HCT116 (cell line): ENCODE measurements around the gene ZNF776. TPM values are rescaled to one million over a fixed set of nuclear protein-coding genes. Genes with fewer than 3 reads are reported as not detected.

Experiments
- ATAC-seq: fragments of 200-7000 bp; cut with Tn5 transposase; 2 replicates; pipeline ENCODE4 v1.9.1; 2020; ENCODE audit warnings: mild to moderate bottlenecking, moderate library complexity
- BruUV-seq: library from RNA; stranded (reverse); fragments of 400-500 nt; replicated peaks from 2 replicates; lab custom pipeline; 2021; lab: Mats Ljungman, UMichigan
- CTCF ChIA-PET: fragments of 300-600 bp; sonication (Branson Sonifier 250); formaldehyde crosslinking; loops from one replicate; lab custom pipeline; 2021; ENCODE audit warnings: antibody characterized with exemption; lab: Charles Lee
- POLR2A ChIA-PET: fragments of 300-600, 350-600 bp; sonication (Branson Sonifier 250); formaldehyde crosslinking; loops from one replicate; lab custom pipeline; 2021; ENCODE audit warnings: antibody characterized with exemption; lab: Charles Lee
- RAD21 ChIA-PET, 2 experiments: fragments of 300-600 bp; sonication (Branson Sonifier 250); formaldehyde crosslinking; loops; one replicate each; lab custom pipeline; 2023; ENCODE audit warnings: low total read pairs in 2 of 2; ENCODE audit not compliant: uncharacterized antibody in 2 of 2, unreplicated experiment in 2 of 2, low non-redundant PET in 1 of 2; lab: Charles Lee
- DNase-seq: peaks from one replicate; pipeline ENCODE4 v3.0.0-alpha.2; 2010; ENCODE audit warnings: low read depth, low spot score
- H2AFZ ChIP-seq: fragments of 200-600 bp; shearing (Covaris generic), sonication (generic); 2 replicates; pipeline ENCODE4 v1.6.1; 2017; ENCODE audit warnings: low read depth, mixed run types, mixed read lengths, antibody characterized with exemption, low read length; ENCODE audit not compliant: poor library complexity, severe bottlenecking
- H3K27ac ChIP-seq: 2 replicates; pipeline ENCODE4 v1.5.1; 2012; ENCODE audit warnings: low read depth, low read length
- H3K27me3 ChIP-seq: fragments of 200-600 bp; sonication (generic); 2 replicates; pipeline ENCODE4 v1.6.1; 2016; ENCODE audit warnings: mixed run types, low read length, mixed read lengths; ENCODE audit not compliant: insufficient read depth
- H3K36me3 ChIP-seq, 2 experiments: fragments of 200-500 bp in 1 of 2; fragments of 200-600 bp in 1 of 2; sonication (Bioruptor generic) in 1 of 2; sonication (generic) in 1 of 2; 2 replicates each; pipeline versions ENCODE4 v1.5.1 to v1.6.1; 2014 to 2016; ENCODE audit warnings: low read length in 2 of 2, inconsistent platforms in 1 of 2, mixed read lengths in 1 of 2, mixed run types in 1 of 2; ENCODE audit not compliant: insufficient read depth in 2 of 2, control insufficient read depth in 1 of 2
- H3K4me1 ChIP-seq, 2 experiments: fragments of 200-600 bp in 1 of 2; sonication (generic) in 1 of 2; 2 replicates each; pipeline versions ENCODE4 v1.5.1 to v1.6.1; 2012 to 2017; ENCODE audit warnings: low read length in 2 of 2, inconsistent platforms in 1 of 2, mild to moderate bottlenecking in 1 of 2, mixed read lengths in 1 of 2, mixed run types in 1 of 2, moderate library complexity in 1 of 2; ENCODE audit not compliant: insufficient read depth in 2 of 2, control insufficient read depth in 1 of 2
- H3K4me2 ChIP-seq: fragments of 200-600 bp; sonication (generic); 2 replicates; pipeline ENCODE4 v1.6.1; 2017; ENCODE audit warnings: mixed run types, low read length, mixed read lengths
- H3K4me3 ChIP-seq, 2 experiments: fragments of 200-600 bp in 1 of 2; sonication (generic) in 1 of 2; replicated peaks in 1 of 2; 2 replicates each; pipeline ENCODE4 v1.5.1; 2011 to 2016; ENCODE audit warnings: low read length in 2 of 2, control low read depth in 1 of 2, low read depth in 1 of 2, mild to moderate bottlenecking in 1 of 2, mixed read lengths in 1 of 2, mixed run types in 1 of 2
- H3K79me2 ChIP-seq: fragments of 200-600 bp; sonication (generic); 2 replicates; pipeline ENCODE4 v1.6.1; 2017; ENCODE audit warnings: mild to moderate bottlenecking, mixed run types, low read length, moderate library complexity, mixed read lengths; ENCODE audit not compliant: insufficient read depth
- H3K9ac ChIP-seq: fragments of 200-600 bp; sonication (generic); 2 replicates; pipeline ENCODE4 v1.6.1; 2016; ENCODE audit warnings: low read length, mixed read lengths
- H3K9me2 ChIP-seq: fragments of 200-600 bp; sonication (generic), shearing (Covaris generic); 2 replicates; pipeline ENCODE4 v1.6.1; 2017; ENCODE audit warnings: mixed run types, mild to moderate bottlenecking, moderate library complexity; ENCODE audit not compliant: insufficient read depth
- H3K9me3 ChIP-seq, 2 experiments: fragments of 200-500 bp in 1 of 2; fragments of 200-600 bp in 1 of 2; sonication (Bioruptor generic) in 1 of 2; sonication (generic) in 1 of 2; 2 replicates each; pipeline ENCODE4 v1.6.1; 2014 to 2017; ENCODE audit warnings: low read length in 2 of 2, mixed read lengths in 2 of 2, inconsistent platforms in 1 of 2, low read depth in 1 of 2, mild to moderate bottlenecking in 1 of 2, mixed run types in 1 of 2, moderate library complexity in 1 of 2; ENCODE audit not compliant: control insufficient read depth in 1 of 2, insufficient read depth in 1 of 2
- H4K20me1 ChIP-seq: fragments of 200-600 bp; sonication (generic), shearing (Covaris generic); 2 replicates; pipeline ENCODE4 v1.6.1; 2017; ENCODE audit warnings: mixed run types, mild to moderate bottlenecking, moderate library complexity; ENCODE audit not compliant: insufficient read depth
- CBX3 ChIP-seq: IDR thresholded peaks from 2 replicates; pipeline ENCODE4 v1.6.1; 2012; ENCODE audit warnings: low read depth
- CEBPB ChIP-seq: IDR thresholded peaks from 2 replicates; pipeline ENCODE4 v1.6.1; 2012; ENCODE audit warnings: low read depth
- EGR1 ChIP-seq: IDR thresholded peaks from 2 replicates; pipeline ENCODE4 v1.6.1; 2012; ENCODE audit warnings: low read depth
- EZH2 ChIP-seq: fragments of 200-600 bp; sonication (generic); IDR thresholded peaks from 2 replicates; pipeline ENCODE4 v1.6.1; 2017; ENCODE audit warnings: antibody characterized with exemption, mixed run types
- EZH2phosphoT487 ChIP-seq: fragments of 200-600 bp; IDR thresholded peaks from 2 replicates; pipeline ENCODE4 v1.6.1; 2018; ENCODE audit warnings: antibody characterized with exemption, borderline replicate concordance
- JUND ChIP-seq: IDR thresholded peaks from 2 replicates; pipeline ENCODE4 v1.6.1; 2012
- MAX ChIP-seq: IDR thresholded peaks from 2 replicates; pipeline ENCODE4 v1.6.1; 2012
- POLR2A ChIP-seq: IDR thresholded peaks from 2 replicates; pipeline ENCODE4 v1.7.0; 2011; ENCODE audit warnings: borderline replicate concordance; ENCODE audit not compliant: insufficient read depth, insufficient read length; ENCODE audit errors: extremely low read depth
- SIN3A ChIP-seq: IDR thresholded peaks from 2 replicates; pipeline ENCODE4 v1.6.1; 2012; ENCODE audit warnings: low read depth
- SP1 ChIP-seq: IDR thresholded peaks from 2 replicates; pipeline ENCODE4 v1.6.1; 2012; ENCODE audit warnings: low read depth
- TCF7L2 ChIP-seq: IDR thresholded peaks from 2 replicates; pipeline ENCODE4 v1.7.0; 2011; ENCODE audit warnings: borderline replicate concordance, inconsistent platforms; ENCODE audit not compliant: insufficient read depth, insufficient read length; ENCODE audit errors: extremely low read depth
- ZBTB33 ChIP-seq: IDR thresholded peaks from 2 replicates; pipeline ENCODE4 v1.6.1; 2011; ENCODE audit warnings: mild to moderate bottlenecking, low read length, moderate library complexity; ENCODE audit not compliant: insufficient replicate concordance; ENCODE audit errors: extremely low read depth
- ZFX ChIP-seq: fragments of 450-650 bp; IDR thresholded peaks from 2 replicates; pipeline ENCODE4 v1.6.1; 2017
- intact Hi-C: fragments of 100-400 bp; cut with micrococcal nuclease; formaldehyde crosslinking; loops from 2 replicates; pipeline ENCODE4 v1.10.0; 2022
- total RNA-seq: library from RNA; stranded (reverse); gene quantifications from one replicate; pipeline ENCODE4 v1.2.1, GENCODE V29; 2021; ENCODE audit not compliant: unreplicated experiment

ZNF776 gene
- total RNA-seq, 1 experiment from 2014 or later: 8.6 TPM

- Histone ChIP-seq H3K4me2 (no peak overlapping the region), H2AFZ (no peak overlapping the region), H3K27me3 (no peaks in the 10 kb centered on the region), H3K36me3 (0 out of 4 replicates have a peak, but pooled peaks cover 0 to 1% of the 10 kb centered on the region in 2 experiments), H3K79me2 (0 out of 2 replicates have a peak, but pooled peaks cover 10% of the 10 kb centered on the region), H3K4me1 (no peaks in the 10 kb centered on the region), H3K9ac (no peak overlapping the region), H3K27ac (no peak overlapping the region), H4K20me1 (no peaks in the 10 kb centered on the region), H3K9me3 (peaks cover 0 to 17% of the 10 kb centered on the region in 2 experiments; a peak in 2 of 4 replicates), H3K4me3 (no peak overlapping the region), H3K9me2 (no peaks in the 10 kb centered on the region)
- CTCF ChIA-PET: no interaction called here
- no peak for ATAC-seq
- no peak for DNase-seq
- intact Hi-C loops: no loop called here
- RAD21 ChIA-PET: no interaction called here
- TF ChIP-seq POLR2A: no peak
- no peak for TF ChIP-seq SP1
- no peak for TF ChIP-seq EZH2phosphoT487
- no peak for TF ChIP-seq EZH2
- no peak for TF ChIP-seq TCF7L2
- no peak for TF ChIP-seq JUND
- no peak for TF ChIP-seq ZFX
- TF ChIP-seq EGR1: no peak
- TF ChIP-seq CEBPB: no peak
- no peak for TF ChIP-seq MAX
- TF ChIP-seq SIN3A: no peak
- no peak for TF ChIP-seq CBX3
- no peak for TF ChIP-seq ZBTB33
- POLR2A ChIA-PET: no interaction called here
- no TSS peak for BruUV-seq
These were observed 26.9 kb downstream of the ZNF776 start for GRCh38 chr19:57773488-57773887.
